ENCODE measurements around the gene PPP1R3G. TPM values are rescaled to one million over a fixed set of nuclear protein-coding genes. Genes with fewer than 3 reads are reported as not detected.
"Not testable (repeated sequence)": the region's sequence is repeated elsewhere in the genome, so short reads cannot be mapped to it uniquely, and the experiment has no call there.

Gene PPP1R3G
- total RNA-seq = 10 to 100 TPM in 1 of 2 donors, 1 to 10 TPM in 1; 7.4 to 10.7 TPM
- long read RNA-seq, full-length matches to known transcripts = 25 of 25 reads
- long read RNA-seq, partial matches to known transcripts = 0 of 25 reads
- long read RNA-seq, other reads (novel, unspliced or antisense) = 0 of 25 reads

- intact Hi-C loops (cut with DNase I) = no loop called here
- ATAC-seq (peak; percentile 71 to 77), DNase-seq (peak; percentile 63)
Measured at GRCh38 chr6:5084781-5085647, at the start of gene PPP1R3G. PPP1R3G (plus strand) TSS chr6:5085341; CDS start chr6:5085486, 145 bp downstream.

DNA sequence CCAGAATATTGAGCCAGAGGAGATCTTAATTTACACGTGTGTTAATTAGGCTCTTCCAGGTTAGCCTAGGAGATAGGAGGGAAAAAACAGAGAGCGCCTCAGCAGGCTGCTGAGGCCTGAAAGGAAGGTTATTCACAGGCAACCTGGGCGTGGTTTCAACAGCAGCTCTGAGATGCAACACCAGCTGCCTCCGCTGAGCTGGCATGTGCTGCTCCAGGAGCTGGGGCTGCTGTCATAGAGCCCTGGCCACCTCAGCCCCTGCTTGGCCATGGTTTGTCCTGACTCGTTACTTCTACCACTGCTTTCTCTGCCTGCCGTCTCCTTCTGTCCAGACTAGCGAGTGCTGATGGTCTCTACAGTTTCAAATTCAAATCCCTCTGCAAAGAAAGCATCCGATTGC lies 48.9 kb upstream of the PPP1R3G start:
- DNase-seq = no peak
- intact Hi-C loops (cut with DNase I) = no loop called here
- ATAC-seq = no peak

GRCh38 chr6:5041955-5042354 lies 43.2 kb upstream of the PPP1R3G start:
- no peak for ATAC-seq
- DNase-seq = no peak
- intact Hi-C loops (cut with DNase I) = no loop called here

DNA sequence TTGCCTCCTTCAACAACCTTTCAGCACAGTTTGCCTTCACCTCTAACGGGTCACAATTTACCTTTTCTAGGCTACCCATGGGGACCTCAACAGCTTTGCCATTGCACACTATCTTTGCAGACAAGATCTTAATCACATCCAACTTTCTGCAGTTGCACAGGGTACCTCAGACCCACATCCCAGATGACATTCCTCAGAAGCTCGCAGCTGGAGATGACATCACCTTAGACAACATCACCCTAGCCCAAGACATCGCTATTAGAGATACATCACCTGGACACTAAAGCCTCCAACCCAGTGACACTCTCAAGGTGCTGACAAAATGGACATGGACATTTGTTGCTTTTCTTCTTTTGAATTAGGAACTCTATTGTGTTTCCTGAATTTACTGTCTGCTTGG lies 42.7 kb upstream of the PPP1R3G start:
- DNase-seq = no peak
- ATAC-seq = no peak
- intact Hi-C loops (cut with DNase I) = no loop called here

DNA sequence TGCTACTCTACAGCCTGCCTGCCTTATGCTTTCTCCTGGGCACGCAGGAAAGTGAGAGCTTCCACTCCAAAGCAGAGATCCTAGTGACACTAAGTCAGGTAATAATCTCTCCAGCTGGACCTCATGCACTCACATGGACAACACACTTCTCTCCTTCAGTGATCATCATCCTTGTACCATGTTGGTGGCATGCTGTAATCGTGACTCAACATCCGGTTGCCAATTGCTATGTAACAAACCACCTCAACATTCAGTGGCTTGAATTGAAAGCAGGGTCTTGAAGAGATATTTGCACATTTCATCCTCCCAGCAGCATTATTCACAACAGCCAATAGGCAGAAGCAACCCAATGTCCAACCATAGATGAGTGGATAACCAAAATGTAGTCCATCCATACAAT lies 40.3 kb upstream of the PPP1R3G start:
- ATAC-seq = no peak
- intact Hi-C loops (cut with DNase I) = no loop called here
- no peak for DNase-seq

- intact Hi-C loops (cut with DNase I) = no loop called here
- DNase-seq (no peak), ATAC-seq (no peak)
Measured at GRCh38 chr6:5045416-5045815, 39.7 kb upstream of the PPP1R3G start.

- intact Hi-C loops (cut with DNase I) = no loop called here
- DNase-seq = no peak
- no peak for ATAC-seq
Measured at GRCh38 chr6:5046430-5046829, 38.7 kb upstream of the PPP1R3G start.

DNA sequence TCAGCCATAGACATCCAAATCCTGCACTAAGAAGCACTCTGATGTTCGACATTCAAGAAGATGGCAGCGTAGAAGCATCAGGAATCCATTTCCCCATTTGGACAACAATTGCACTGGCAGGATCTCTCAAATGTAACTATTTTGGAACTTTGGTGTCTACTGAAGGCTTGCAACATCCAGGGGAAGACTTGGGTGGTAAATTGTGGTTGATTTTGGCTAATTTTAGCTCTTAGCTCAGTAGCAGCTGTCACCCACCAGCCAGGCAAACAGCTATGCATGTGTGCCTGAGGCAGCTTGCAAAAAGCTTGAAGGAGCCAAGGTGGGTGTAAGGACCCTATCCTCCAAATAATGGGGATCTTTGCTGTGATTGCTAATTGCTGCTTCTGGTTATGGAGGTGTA lies 35.1 kb upstream of the PPP1R3G start:
- DNase-seq = no peak
- intact Hi-C loops (cut with DNase I) = loop anchor here in 1 of 2 donors (10.0 kb wide), 1 partner anchor 65 kb away; no protein-coding TSS in a partner anchor
- no peak for ATAC-seq

DNA sequence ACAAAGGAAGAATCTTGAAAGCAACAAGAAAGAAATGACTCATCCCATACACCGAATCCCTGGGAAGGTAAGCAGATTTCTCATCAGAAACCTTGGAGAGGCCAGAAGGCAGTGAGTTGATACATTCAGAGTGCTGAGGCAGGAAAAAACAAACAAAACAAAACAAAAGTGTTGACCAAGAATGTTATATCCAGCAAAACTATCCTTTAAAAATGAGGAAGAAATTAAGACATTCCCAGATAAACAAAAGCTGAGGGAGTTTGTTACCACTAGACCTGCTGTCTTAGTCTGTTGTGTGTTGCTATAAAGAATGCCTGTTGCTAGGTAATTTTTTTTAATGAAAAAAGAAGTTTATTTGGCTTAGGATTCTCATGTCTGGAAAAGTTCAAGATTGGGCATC lies 33.7 kb upstream of the PPP1R3G start:
- no peak for ATAC-seq
- no peak for DNase-seq
- intact Hi-C loops (cut with DNase I) = loop anchor here in 1 of 2 donors (10.0 kb wide), 1 partner anchor 63 kb away; no protein-coding TSS in a partner anchor

- intact Hi-C loops (cut with DNase I) = loop anchor here in 1 of 2 donors (10.0 kb wide), 1 partner anchor 62 kb away; no protein-coding TSS in a partner anchor
- no peak for ATAC-seq
Measured at GRCh38 chr6:5053038-5053437, 32.1 kb upstream of the PPP1R3G start.

GRCh38 chr6:5053864-5054244 lies 31.3 kb upstream of the PPP1R3G start:
- DNase-seq (no peak), ATAC-seq (no peak)
- intact Hi-C loops (cut with DNase I) = loop anchor here in 1 of 2 donors (10.0 kb wide), 1 partner anchor 61 kb away; no protein-coding TSS in a partner anchor

More at GRCh38 chr6:5053038-5053437, 32.1 kb upstream of the PPP1R3G start:
- DNase-seq = no peak

DNA sequence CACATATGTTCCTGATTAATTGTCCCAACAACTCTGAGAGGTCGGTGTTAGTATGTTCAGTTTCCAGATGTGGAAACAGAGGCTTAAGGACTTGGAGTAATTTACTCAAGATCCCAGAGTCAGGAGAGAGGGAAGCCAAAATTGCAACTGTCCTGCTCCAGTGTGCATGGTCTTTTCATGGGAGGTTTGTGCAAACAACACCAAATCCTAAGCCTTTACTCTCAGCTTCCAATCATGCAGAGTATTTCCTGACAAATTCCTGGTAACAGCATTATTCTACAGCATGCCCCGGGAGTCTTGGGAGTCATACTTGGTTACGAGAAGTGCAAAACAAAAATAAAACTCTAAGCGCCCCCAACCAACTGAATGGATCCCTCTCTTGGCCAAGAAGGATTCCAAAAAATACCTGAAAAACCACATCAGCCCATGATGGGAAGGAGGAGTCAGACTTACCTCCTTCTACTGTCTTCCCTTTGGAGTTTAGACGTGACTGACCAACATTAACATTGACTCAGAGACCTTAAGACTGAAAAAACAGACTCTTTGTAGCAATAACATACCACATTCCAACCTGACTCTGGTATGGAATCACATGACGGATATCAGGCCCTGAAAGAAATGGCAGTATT lies 30.8 kb upstream of the PPP1R3G start:
- intact Hi-C loops (cut with DNase I) = loop anchor here in 1 of 2 donors (10.0 kb wide), 1 partner anchor 60 kb away; no protein-coding TSS in a partner anchor
- no peak for DNase-seq
- no peak for ATAC-seq

- intact Hi-C loops (cut with DNase I) = loop anchor here (5.0 to 10.0 kb wide), 3 partner anchors 60 to 347 kb away; no protein-coding TSS in a partner anchor
Measured at GRCh38 chr6:5055118-5055517, 30.0 kb upstream of the PPP1R3G start.

GRCh38 chr6:5058254-5058653 lies 26.9 kb upstream of the PPP1R3G start:
- intact Hi-C loops (cut with DNase I) = loop anchor here (5.0 to 10.0 kb wide), 3 partner anchors 57 to 344 kb away; no protein-coding TSS in a partner anchor
- peak in 1 of 2 donors; percentile 14 for ATAC-seq

More at GRCh38 chr6:5055118-5055517, 30.0 kb upstream of the PPP1R3G start:
- no peak for ATAC-seq
- no peak for DNase-seq

DNA sequence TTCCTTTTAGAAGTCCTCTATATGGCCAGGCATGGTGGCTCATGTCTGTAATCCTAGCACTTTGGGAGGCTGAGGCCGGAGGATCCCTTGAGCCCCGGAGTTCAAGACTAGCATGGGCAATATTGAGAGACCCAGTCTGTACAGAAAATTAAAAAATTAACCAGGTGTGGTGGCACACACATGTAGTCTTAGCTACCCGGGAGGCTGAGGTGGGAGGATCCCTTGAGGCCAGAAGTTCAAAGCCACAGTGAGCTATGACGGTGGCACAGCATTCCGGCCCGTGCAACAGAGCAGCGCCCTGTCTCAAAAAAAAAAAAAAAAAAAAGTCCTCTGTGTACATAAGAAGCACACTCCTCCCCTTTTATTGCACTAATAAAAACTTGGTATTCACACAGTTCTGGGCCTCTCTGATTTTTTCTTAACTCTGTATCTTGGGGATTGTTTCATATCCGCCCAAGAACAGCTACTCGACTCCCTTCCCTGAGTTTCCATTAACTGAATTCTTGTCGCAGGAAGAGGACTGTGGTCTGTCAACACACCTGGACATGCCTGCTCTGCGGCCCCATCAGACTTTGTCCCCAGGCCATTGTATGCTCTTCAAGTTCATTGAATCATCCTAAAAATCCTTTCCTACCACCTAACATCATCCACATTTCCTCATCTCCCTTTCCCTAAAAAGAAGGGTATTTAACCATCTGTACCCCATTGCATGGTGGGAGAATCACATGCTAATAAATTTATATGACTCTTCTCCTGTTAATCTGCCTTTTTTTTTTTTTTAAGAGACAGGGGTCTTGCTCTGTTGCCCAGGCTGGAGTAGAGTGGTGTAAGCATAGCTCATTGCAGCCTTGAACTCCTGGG lies 25.9 kb upstream of the PPP1R3G start:
- ATAC-seq (no peak), DNase-seq (no peak)
- intact Hi-C loops (cut with DNase I) = loop anchor here (5.0 to 10.0 kb wide), 3 partner anchors 56 to 343 kb away; no protein-coding TSS in a partner anchor

More at GRCh38 chr6:5058254-5058653, 26.9 kb upstream of the PPP1R3G start:
- no peak for DNase-seq

DNA sequence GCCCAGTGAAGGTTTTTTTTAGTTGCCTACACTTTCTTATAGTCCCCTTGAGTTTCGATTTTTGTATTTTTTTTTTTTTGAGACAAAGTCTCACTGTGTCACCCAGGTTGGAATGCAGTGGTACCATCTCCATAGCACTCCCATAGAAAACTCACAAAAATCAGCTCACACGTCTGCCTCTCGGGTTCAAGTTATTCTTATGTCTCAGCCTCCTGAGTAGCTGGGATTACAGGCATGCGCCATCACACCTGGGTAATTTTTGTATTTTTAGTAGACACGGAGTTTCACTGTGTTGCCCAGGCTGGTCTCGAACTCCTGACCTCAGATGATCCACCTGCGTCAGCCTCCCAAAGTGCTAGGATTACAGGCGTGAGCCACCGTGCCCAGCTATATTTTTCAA lies 24.7 kb upstream of the PPP1R3G start:
- DNase-seq; ATAC-seq; intact Hi-C loops (cut with DNase I): not testable (repeated sequence)

- ATAC-seq (no peak), DNase-seq (no peak)
- intact Hi-C loops (cut with DNase I) = no loop called here
Measured at GRCh38 chr6:5061152-5061551, 24.0 kb upstream of the PPP1R3G start.

GRCh38 chr6:5063617-5064016 lies 21.5 kb upstream of the PPP1R3G start:
- DNase-seq = no peak
- intact Hi-C loops (cut with DNase I) = no loop called here
- no peak for ATAC-seq
